Loucy (cell line): Measurements from ENCODE around the gene LRRC55.

ENCODE experiments used
- H2AFZ ChIP-seq: fragments of 200-600 bp; sonication (generic); 2 replicates; pipeline ENCODE4 v1.6.0; 2016; ENCODE audit warnings: antibody characterized with exemption, mild to moderate bottlenecking, low read length, moderate library complexity
- H3F3A ChIP-seq: fragments of 200-600 bp; 2 replicates; pipeline ENCODE4 v1.6.0; 2016; ENCODE audit warnings: antibody characterized with exemption, low read depth, mild to moderate bottlenecking
- H3K27me3 ChIP-seq: fragments of 200-600 bp; sonication (generic); 2 replicates; pipeline ENCODE4 v1.6.1; 2014; ENCODE audit warnings: low read length, mild to moderate bottlenecking; ENCODE audit not compliant: insufficient read depth, poor library complexity, severe bottlenecking
- H3K36me3 ChIP-seq: fragments of 200-600 bp; sonication (generic); 2 replicates; pipeline ENCODE4 v1.6.1; 2016; ENCODE audit warnings: low read length; ENCODE audit not compliant: insufficient read depth
- H3K4me1 ChIP-seq: fragments of 200-600 bp; sonication (generic); 2 replicates; pipeline ENCODE4 v1.5.1; 2014; ENCODE audit warnings: low read length, mild to moderate bottlenecking; ENCODE audit not compliant: insufficient read depth, poor library complexity, severe bottlenecking
- H3K4me2 ChIP-seq: fragments of 200-600 bp; sonication (generic); 2 replicates; pipeline ENCODE4 v1.6.0; 2014; ENCODE audit warnings: antibody characterized with exemption, low read length, low read depth, mild to moderate bottlenecking; ENCODE audit not compliant: poor library complexity, severe bottlenecking
- H3K4me3 ChIP-seq: fragments of 200-600 bp; sonication (generic); 2 replicates; pipeline ENCODE4 v1.5.1; 2014; ENCODE audit warnings: low read length, mild to moderate bottlenecking, mixed read lengths; ENCODE audit not compliant: poor library complexity, severe bottlenecking
- H3K79me2 ChIP-seq: fragments of 200-600 bp; sonication (generic); 2 replicates; pipeline ENCODE4 v1.6.1; 2014; ENCODE audit warnings: low read length; ENCODE audit not compliant: insufficient read depth
- H3K9ac ChIP-seq: fragments of 200-600 bp; sonication (generic); 2 replicates; pipeline ENCODE4 v1.6.0; 2014; ENCODE audit warnings: mild to moderate bottlenecking, low read depth, low read length, moderate library complexity; ENCODE audit not compliant: poor library complexity, severe bottlenecking
- H3K9me2 ChIP-seq: fragments of 200-600 bp; sonication (generic); replicated peaks from 2 replicates; pipeline ENCODE4 v1.6.1; 2016; ENCODE audit warnings: low read depth, low read length, mixed read lengths
- H3K9me3 ChIP-seq: fragments of 200-600 bp; sonication (generic); 2 replicates; pipeline ENCODE4 v1.6.1; 2014; ENCODE audit warnings: mild to moderate bottlenecking, antibody characterized with exemption, low read length, low read depth; ENCODE audit not compliant: insufficient read depth
- H4K20me1 ChIP-seq: fragments of 200-600 bp; sonication (generic); 2 replicates; pipeline ENCODE4 v1.6.0; 2014; ENCODE audit warnings: antibody characterized with exemption, low read length, mild to moderate bottlenecking; ENCODE audit not compliant: insufficient read depth, poor library complexity, severe bottlenecking
- CTCF ChIP-seq: fragments of 200-600 bp; sonication (generic); conservative IDR thresholded peaks from 2 replicates; pipeline ENCODE4 v1.5.1; 2014; ENCODE audit warnings: mild to moderate bottlenecking, antibody characterized with exemption, low read length
- EZH2phosphoT487 ChIP-seq: fragments of 200-600 bp; IDR thresholded peaks from 2 replicates; pipeline ENCODE4 v1.6.1; 2018; ENCODE audit warnings: antibody characterized with exemption, mild to moderate bottlenecking, moderate library complexity, borderline replicate concordance

LRRC55 gene

GRCh38 chr11:57158180-57158579 is 23.6 kb upstream of the LRRC55 start:
- TF ChIP-seq EZH2phosphoT487, result no peak
- Histone ChIP-seq H3K36me3 (no peaks in the 10 kb centered on the region), H3F3A (no peaks in the 10 kb centered on the region), H3K4me3 (no peak overlapping the region), H3K9ac (no peak overlapping the region), H3K4me1 (no peaks in the 10 kb centered on the region), H3K27me3 (no peaks in the 10 kb centered on the region), H4K20me1 (no peaks in the 10 kb centered on the region), H3K9me3 (no peaks in the 10 kb centered on the region), H3K9me2 (no peaks in the 10 kb centered on the region), H3K79me2 (no peaks in the 10 kb centered on the region), H3K4me2 (no peak overlapping the region), H2AFZ (no peak overlapping the region)

DNA sequence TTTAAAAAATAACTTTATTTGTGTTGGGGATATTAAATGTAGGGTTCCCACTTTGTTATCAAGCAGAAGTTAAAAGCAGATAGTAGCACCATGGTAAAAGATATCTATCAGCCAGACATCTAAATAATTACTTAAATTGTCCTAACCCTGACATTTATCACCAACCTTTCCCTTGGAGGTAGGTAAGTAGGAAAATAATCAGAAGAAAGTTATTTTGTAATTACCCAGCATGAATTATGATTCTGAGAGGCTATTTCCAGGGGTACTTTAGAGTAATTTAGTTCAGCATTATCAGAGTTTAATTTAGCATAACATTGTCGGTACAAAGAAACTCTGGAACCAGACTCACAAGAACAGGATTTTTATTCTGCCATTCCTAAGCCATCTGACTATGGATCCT is 23.2 kb upstream of the LRRC55 start:
- Histone ChIP-seq H3K9me3 (no peaks in the 10 kb centered on the region), H2AFZ (no peak overlapping the region), H3F3A (no peaks in the 10 kb centered on the region), H3K27me3 (no peaks in the 10 kb centered on the region), H3K9ac (no peak overlapping the region), H4K20me1 (no peaks in the 10 kb centered on the region), H3K4me2 (no peak overlapping the region), H3K4me1 (no peaks in the 10 kb centered on the region), H3K79me2 (no peaks in the 10 kb centered on the region), H3K36me3 (no peaks in the 10 kb centered on the region), H3K9me2 (no peaks in the 10 kb centered on the region), H3K4me3 (no peak overlapping the region)
- TF ChIP-seq EZH2phosphoT487 (no peak), CTCF (no peak)

GRCh38 chr11:57160665-57161064 is 21.1 kb upstream of the LRRC55 start:
- Histone ChIP-seq H3F3A (no peaks in the 10 kb centered on the region), H3K4me2 (no peak overlapping the region), H3K4me3 (no peak overlapping the region), H3K9ac (no peak overlapping the region), H3K79me2 (no peaks in the 10 kb centered on the region), H2AFZ (no peak overlapping the region), H3K9me3 (no peaks in the 10 kb centered on the region), H3K27me3 (no peaks in the 10 kb centered on the region), H3K36me3 (no peaks in the 10 kb centered on the region), H3K9me2 (no peaks in the 10 kb centered on the region), H4K20me1 (no peaks in the 10 kb centered on the region), H3K4me1 (no peaks in the 10 kb centered on the region)
- TF ChIP-seq CTCF (no peak), EZH2phosphoT487 (no peak)

GRCh38 chr11:57161351-57161750 is 20.4 kb upstream of the LRRC55 start:
- no peaks in the 10 kb centered on the region for H3K4me1 ChIP-seq
- no peaks in the 10 kb centered on the region for H3K9me3 ChIP-seq
- no peak overlapping the region for H3K9ac ChIP-seq
- no peak overlapping the region for H3K4me2 ChIP-seq
- H3K36me3 ChIP-seq, result no peaks in the 10 kb centered on the region
- H3K27me3 ChIP-seq, result no peaks in the 10 kb centered on the region
- H3K79me2 ChIP-seq, result no peaks in the 10 kb centered on the region
- H3F3A ChIP-seq, result no peaks in the 10 kb centered on the region
- no peaks in the 10 kb centered on the region for H3K9me2 ChIP-seq
- no peak overlapping the region for H2AFZ ChIP-seq
- no peaks in the 10 kb centered on the region for H4K20me1 ChIP-seq
- no peak overlapping the region for H3K4me3 ChIP-seq
- TF ChIP-seq EZH2phosphoT487, result no peak
- no peak for TF ChIP-seq CTCF
